GM19238 (cell line): Measurements from ENCODE around the gene TAX1BP1.
"Not testable (repeated sequence)": the region's sequence is repeated elsewhere in the genome, so short reads cannot be mapped to it uniquely, and the experiment has no call there.

Experiments used
- DNase-seq: peaks from one replicate; pipeline ENCODE4 v3.0.0; 2011; ENCODE audit warnings: low spot score; ENCODE audit not compliant: insufficient read length

The TAX1BP1 gene

DNA sequence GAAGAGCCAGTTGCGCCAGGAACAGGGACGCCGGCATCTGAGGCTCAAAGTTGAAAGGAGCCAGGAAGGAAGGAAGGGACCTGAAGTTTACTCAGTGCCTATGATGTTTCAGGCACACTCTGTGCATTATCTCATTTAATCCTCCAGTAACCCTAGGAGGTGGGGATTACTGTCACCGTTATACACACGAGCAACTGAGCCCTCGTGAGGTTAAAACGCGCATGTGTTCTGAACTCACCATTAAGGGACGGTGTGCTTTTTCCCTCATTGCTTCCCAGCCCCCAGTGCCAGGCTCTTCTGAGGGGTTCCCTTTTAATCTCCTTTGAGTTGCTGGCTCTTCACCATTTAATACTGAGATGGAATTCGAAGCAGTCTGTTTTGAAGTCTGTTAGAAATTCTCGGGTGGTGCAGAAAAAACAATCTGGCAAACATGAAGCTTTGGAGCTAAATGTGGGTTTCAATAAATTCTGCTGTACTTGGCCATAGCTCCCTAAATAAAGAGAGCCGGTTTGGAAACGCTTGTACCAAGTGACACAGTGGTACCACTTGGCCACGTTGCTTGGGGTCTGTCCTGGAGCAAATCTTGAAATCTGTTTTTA lies 102.2 kb downstream of the TAX1BP1 start:
- DNase-seq = no peak

GRCh38 chr7:27842851-27843250 lies 102.9 kb downstream of the TAX1BP1 start:
- DNase-seq = no peak

GRCh38 chr7:27843584-27844305 lies 103.8 kb downstream of the TAX1BP1 start:
- no peak for DNase-seq

- no peak for DNase-seq
These were observed 106.4 kb downstream of the TAX1BP1 start for GRCh38 chr7:27846388-27846787.

DNA sequence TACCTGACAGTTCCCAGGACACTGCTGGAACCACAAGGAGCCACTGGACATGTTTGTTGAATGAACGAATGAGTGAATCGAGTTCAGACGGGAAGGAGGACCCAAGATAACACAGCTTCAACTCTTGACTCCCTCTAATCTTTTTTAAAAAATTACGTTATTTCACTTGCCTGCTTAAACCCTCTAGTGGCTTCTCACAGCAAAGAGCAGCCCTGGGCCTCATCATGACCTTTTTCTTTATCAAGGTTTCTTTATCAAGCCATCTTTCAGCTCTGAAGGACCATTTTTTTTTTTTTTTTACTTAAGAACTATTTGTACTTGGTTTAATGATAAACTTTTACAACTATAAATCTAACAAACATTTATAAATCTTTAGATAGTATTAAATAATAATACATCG lies 110.6 kb downstream of the TAX1BP1 start:
- no peak for DNase-seq

DNA sequence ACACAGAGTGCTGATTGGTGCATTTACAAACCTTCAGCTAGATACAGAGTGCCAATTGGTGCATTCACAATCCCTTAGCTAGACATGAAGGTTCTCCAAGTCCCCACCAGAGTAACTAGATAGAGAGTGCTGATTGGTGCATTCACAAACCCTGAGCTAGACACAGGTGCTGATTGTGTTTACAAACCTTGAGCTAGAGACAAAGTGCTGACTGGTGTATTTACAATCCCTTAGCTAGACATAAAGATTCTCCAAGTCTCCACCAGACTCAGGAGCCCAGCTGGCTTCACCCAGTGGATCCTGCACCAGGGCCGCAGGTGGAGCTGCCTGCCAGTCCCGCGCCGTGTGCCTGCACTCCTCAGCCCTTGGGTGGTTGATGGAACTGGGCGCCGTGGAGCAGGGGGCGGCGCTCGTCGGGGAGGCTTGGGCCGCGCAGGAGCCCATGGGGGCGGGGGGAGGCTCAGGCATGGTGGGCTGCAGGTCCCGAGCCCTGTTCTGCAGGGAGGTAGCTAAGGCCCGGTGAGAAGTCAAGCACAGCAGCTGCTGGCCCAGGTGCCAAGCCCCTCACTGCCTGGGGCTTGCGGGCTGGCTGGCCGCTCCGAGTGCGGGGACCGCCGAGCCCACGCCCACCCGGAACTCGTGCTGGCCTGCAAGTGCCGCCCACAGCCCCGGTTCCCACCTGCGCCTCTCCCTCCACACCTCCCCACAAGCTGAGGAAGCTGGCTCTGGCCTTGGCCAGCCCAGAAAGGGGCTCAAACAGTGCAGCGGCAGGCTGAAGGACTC lies 116.9 kb downstream of the TAX1BP1 start:
- not testable (repeated sequence) for DNase-seq

DNA sequence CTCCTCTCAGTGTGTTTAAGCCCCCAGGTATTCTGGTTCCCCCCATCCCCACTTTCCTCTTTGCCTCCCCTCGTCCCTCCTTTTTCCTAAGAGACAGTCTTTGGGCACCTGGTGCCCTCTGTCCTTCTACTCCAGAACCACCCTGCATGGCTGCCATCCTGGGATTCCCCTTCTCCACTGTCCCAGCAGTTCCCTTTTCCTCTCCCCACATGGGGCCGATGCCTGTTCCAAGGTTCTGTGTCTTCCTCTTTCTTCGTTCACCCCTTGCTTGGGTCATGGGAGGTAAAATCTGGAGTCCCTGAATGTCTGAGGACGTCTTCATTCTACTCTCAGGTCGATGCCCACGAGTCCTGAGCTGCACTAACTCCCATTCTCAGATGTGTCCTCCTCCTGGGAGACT lies 120.8 kb downstream of the TAX1BP1 start:
- DNase-seq = no peak

DNA sequence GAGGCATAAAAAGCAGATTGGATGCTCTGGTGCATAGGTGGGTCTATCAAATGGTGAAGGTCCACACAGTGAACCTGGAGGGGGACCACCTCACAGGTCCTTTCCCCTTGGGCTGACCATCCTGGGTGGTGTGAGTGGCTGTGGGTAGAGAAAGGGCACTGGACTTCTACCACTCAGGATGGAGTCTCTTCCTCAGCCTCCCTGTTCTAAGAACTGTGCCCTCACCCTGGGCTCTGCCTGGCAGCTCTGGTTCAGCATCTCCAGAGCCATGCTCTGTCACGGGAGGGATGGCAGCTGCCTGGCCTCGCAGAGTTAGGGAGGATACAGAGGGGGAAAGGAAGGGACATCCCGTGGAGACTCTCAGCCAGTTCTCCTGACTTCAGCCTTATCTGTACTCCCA lies 121.8 kb downstream of the TAX1BP1 start:
- DNase-seq = no peak

DNA sequence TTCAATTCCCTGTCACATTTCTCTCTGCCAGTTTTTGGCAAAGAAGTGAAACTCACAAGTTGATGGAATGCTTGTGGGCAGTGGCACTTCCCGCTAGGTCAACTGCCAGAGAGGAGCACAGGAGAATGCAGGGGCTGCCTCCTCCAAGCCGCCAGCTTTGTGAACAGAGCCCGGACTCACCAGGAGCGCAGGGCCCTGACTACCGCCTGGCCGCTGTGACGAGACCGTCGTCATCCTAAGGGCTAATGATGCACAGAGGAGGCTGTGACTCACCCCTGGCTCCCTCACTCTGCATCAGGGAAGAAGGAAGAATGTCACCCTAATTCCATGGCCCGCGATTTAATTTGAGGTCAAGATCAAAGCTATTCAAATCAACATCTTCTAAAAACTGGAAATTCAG lies 123.9 kb downstream of the TAX1BP1 start:
- no peak for DNase-seq

DNA sequence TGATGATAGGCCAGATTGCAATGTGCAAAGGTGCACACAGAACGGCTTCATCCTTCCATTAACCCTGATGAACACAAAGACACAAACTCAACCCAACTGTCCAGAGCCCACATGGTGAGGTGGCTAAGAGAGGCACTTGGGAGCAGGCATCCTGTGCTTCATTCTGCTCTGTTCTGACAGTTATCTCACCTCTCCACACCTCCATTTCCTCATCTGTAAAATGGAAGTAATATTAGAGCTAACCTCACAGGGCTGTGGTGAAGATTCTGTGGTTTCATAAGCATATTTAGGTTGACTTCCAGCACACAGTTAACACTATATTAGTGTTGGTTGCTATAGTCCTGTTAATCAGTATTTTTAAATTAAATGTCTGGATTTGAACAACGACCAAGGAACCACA lies 126.3 kb downstream of the TAX1BP1 start:
- DNase-seq = no peak

- no peak for DNase-seq
These were observed 127.1 kb downstream of the TAX1BP1 start for GRCh38 chr7:27866828-27867672.

DNA sequence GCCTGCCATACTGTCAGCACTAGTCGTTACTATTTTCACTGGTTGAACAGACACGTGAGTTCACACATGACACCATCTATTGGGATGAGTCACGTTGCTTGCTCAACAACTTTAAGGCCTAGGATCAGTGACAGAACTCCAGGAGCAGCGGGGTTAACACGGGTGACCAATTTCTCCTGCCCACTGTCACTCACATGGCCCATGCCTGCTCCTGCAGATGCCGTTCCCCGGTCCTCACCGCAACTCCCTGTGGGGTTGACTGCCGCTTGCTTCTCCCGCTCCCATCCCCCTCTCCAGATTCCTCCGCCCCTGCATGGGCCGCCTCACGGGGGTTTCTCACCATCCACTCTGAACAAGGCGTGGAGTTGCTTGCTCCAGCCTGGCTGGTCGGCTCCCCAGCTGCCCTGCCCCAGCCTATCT lies 128.2 kb downstream of the TAX1BP1 start:
- DNase-seq = no peak

GRCh38 chr7:27869056-27869455 lies 129.1 kb downstream of the TAX1BP1 start:
- DNase-seq = no peak

DNA sequence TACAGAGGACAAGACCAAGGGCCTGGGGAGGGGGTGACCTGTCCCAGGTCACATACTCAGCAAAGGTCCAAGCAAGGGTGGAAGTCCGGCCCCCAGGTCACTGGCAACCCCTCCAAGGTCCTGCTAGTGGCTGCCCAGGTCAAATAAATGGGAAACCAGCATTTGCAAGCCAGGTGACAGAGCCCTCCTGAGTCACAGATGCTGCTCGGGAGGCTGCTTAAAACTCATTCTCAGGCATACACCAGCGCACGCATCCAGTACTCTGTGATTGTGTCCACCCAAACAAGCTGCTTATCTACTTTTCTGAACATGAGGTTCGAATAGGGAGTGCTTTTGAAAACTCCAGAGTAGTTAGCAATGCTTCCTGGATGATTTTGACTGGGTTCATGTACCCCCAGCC lies 130.6 kb downstream of the TAX1BP1 start:
- DNase-seq = no peak

DNA sequence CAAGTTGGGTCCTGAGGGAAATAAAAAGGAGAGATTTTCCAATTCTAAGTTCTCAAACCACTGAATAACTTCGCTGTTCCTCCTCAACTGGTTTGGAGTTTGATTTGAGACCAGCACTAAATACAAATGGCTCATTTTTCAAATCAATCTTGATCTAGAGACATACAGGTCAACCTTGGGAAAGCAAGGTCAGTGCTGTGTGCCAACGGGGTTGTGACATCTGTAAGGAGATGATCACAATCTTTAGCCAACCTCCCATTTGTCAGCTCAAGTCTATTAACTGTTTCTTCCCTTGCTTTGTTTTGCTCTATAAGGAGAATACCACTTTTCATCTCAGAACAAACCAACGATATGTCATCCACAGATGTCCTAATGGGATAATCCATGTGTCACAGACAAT lies 131.1 kb downstream of the TAX1BP1 start:
- no peak for DNase-seq

- DNase-seq = no peak
These were observed 131.9 kb downstream of the TAX1BP1 start for GRCh38 chr7:27871866-27872265.

GRCh38 chr7:27872356-27873275 lies 132.7 kb downstream of the TAX1BP1 start:
- no peak for DNase-seq

DNA sequence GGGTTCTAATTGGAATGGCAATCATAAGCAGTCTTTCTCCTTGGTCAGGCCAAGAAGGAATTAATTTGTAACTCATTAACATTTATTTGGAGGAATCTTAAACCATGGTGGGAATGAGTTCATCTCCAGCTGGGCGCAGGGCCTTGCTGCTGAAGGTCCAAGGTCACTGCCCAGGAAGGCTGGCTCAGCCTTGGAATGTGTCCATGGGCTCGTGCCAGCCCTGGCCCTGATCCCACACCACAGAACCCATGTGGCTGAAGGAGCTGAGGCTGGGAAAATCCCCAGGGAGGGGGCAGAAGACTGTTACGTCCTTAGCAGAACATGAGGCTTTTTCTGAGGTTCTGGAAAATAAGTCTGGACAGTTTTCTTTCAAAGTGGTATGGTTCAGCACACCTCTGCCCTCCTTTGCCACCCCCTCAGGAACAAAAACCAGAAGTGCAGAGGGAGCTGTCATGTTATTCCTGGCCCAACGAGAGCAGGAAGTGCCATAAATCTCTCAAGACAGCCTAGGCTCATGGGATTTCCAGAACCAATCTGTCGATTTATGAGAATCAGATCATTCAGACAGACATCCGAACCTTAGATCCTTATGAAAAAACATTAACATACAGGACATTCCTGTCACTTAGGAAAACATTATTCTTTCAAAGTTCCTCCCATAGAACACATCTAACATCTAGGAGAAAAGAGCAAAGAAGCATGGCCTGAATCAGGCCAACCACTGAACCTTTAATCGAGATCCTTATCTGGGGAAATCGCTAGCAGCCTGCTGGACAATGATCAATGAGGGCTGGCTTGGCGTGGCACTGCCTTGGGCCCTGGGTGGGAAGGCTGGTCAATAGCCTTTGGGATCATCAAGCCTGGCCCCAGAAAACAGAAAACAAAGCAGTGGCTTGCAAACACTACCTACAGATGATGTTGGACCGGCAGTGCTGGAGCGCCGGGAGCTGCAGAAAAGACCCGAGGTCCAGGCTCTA lies 134.3 kb downstream of the TAX1BP1 start:
- no peak for DNase-seq

DNA sequence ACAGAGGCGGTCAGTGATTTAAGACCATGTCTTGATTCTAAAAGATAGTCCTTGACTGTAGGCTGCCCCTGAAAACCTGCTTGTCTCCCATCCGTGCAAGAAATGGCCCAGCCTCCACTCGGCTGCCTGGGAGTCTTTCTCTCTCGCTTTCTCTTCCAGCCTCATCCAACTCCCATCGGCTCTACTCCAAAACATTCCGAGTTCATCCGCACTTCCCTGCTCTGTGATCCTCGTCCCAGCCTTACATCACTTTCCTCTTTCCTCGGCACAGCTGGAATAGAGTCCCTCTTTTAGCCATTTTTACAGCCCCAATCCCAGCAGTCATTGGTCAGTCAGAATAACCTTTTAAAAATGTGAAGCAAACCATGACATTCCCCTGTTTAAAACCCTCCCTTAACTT lies 135.1 kb downstream of the TAX1BP1 start:
- no peak for DNase-seq
